WERI-Rb-1 (cell line): ENCODE measurements around the gene LILRA6.
A peak's percentile ranks its signal among the peaks of the same experiment; 100 is the strongest.

Source experiments
- DNase-seq: peaks from one replicate; pipeline ENCODE4 v3.0.0-alpha.2; 2020
- H3K27ac ChIP-seq: fragments of 250-450 bp; sonication (Bioruptor Pico); 2 replicates; pipeline ENCODE4 v1.5.1; 2020; ENCODE audit warnings: mild to moderate bottlenecking, moderate library complexity
- H3K27me3 ChIP-seq: fragments of 250-450 bp; sonication (Bioruptor Pico); 2 replicates; pipeline ENCODE4 v1.5.1; 2021; ENCODE audit warnings: mild to moderate bottlenecking, low read depth, moderate library complexity; ENCODE audit not compliant: insufficient read depth, severe bottlenecking
- H3K36me3 ChIP-seq: fragments of 250-450 bp; sonication (Bioruptor Pico); 2 replicates; pipeline ENCODE4 v1.5.1; 2020; ENCODE audit warnings: mild to moderate bottlenecking, moderate library complexity
- H3K4me3 ChIP-seq: 2 replicates; pipeline ENCODE4 v1.5.1; 2011; ENCODE audit warnings: low read depth, mild to moderate bottlenecking, control low read depth, low read length
- H3K9me3 ChIP-seq: fragments of 250-450 bp; sonication (Bioruptor Pico); 2 replicates; pipeline ENCODE4 v1.5.1; 2021; ENCODE audit warnings: mild to moderate bottlenecking, moderate library complexity; ENCODE audit not compliant: severe bottlenecking
- TF ChIP-seq, protein P1 (sequence below): IDR thresholded peaks from 2 replicates; pipeline ENCODE4 v1.5.1; 2011; ENCODE audit warnings: low read depth, mild to moderate bottlenecking, control low read depth, inconsistent platforms, low read length

The LILRA6 gene

GRCh38 chr19:54188215-54188871 is 54.2 kb downstream of the LILRA6 start:
- DNase-seq: no peak
- Histone ChIP-seq H3K9me3 (no peaks in the 10 kb centered on the region), H3K27me3 (no peaks in the 10 kb centered on the region), H3K27ac (peak overlapping the region; percentile 91), H3K36me3 (peaks cover 16% of the 10 kb centered on the region), H3K4me3 (peak overlapping the region; percentile 49)
- TF ChIP-seq, protein P1, sequence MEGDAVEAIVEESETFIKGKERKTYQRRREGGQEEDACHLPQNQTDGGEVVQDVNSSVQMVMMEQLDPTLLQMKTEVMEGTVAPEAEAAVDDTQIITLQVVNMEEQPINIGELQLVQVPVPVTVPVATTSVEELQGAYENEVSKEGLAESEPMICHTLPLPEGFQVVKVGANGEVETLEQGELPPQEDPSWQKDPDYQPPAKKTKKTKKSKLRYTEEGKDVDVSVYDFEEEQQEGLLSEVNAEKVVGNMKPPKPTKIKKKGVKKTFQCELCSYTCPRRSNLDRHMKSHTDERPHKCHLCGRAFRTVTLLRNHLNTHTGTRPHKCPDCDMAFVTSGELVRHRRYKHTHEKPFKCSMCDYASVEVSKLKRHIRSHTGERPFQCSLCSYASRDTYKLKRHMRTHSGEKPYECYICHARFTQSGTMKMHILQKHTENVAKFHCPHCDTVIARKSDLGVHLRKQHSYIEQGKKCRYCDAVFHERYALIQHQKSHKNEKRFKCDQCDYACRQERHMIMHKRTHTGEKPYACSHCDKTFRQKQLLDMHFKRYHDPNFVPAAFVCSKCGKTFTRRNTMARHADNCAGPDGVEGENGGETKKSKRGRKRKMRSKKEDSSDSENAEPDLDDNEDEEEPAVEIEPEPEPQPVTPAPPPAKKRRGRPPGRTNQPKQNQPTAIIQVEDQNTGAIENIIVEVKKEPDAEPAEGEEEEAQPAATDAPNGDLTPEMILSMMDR: no peak

DNA sequence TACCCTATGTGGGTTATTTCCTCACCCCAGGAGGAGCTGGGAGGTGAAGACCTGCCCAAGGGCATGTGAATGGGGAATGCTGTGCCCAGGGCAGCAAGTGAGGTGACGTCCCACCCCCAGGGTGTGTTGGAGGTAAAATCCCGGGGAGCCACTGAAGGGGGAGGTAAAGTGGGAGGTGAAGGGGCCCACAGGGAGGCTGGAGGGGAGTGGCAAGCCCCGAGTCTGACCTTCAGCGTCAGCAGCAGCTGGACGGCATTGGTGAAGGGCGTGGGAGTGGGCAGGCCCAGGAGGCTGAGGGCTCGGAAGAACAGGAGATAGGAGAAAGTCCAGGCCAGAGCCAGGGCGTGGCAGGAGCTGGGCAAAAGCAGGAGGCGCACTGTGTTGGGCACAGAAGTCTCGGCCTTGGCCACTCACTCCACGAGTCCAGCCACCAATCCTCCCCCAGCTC is 55.6 kb downstream of the LILRA6 start:
- no peaks in the 10 kb centered on the region for H3K27me3 ChIP-seq
- no peak for DNase-seq
- no peak overlapping the region for H3K4me3 ChIP-seq
- no peak overlapping the region for H3K27ac ChIP-seq
- H3K9me3 ChIP-seq: no peaks in the 10 kb centered on the region
- TF ChIP-seq, protein P1: no peak
- H3K36me3 ChIP-seq: peaks cover 12% of the 10 kb centered on the region
